Endothelial cell of umbilical vein (primary cell): ENCODE results near the gene CCND3. TPM values are rescaled to one million over a fixed set of nuclear protein-coding genes. Genes with fewer than 3 reads are reported as not detected.

ENCODE experiments used
- BruUV-seq: library from RNA; stranded (reverse); fragments of 400-500 nt; replicated peaks from 2 replicates; lab custom pipeline; 2021; lab: Mats Ljungman, UMichigan
- CTCF ChIA-PET: fragments of 300-600, 350-600 bp; sonication (Branson Sonifier 250); formaldehyde crosslinking; loops from one replicate; lab custom pipeline; 2021; ENCODE audit warnings: antibody characterized with exemption, inconsistent platforms; lab: Charles Lee
- POLR2A ChIA-PET: fragments of 300-600, 350-600 bp; sonication (Branson Sonifier 250); formaldehyde crosslinking; loops from one replicate; lab custom pipeline; 2021; ENCODE audit warnings: antibody characterized with exemption, inconsistent platforms; lab: Charles Lee
- DNase-seq: peaks from one replicate; pipeline ENCODE4 v3.0.0-alpha.2; 2011; ENCODE audit warnings: low read depth, low spot score
- FAIRE-seq: peaks from 2 replicates; lab custom pipeline; 2011; peaks lifted over from hg19 to GRCh38; lab: Jason Lieb, UNC
- H2AFZ ChIP-seq: 2 replicates; pipeline ENCODE4 v1.6.0; 2012; ENCODE audit warnings: low read depth, low read length, control low read depth, inconsistent platforms
- H3K27ac ChIP-seq: 2 replicates; pipeline ENCODE4 v1.5.1; 2011; ENCODE audit warnings: low read depth, mild to moderate bottlenecking, control low read depth, low read length, moderate library complexity; ENCODE audit not compliant: insufficient read depth
- H3K27me3 ChIP-seq, 2 experiments: 2 replicates each; pipeline versions ENCODE4 v1.6.0 to v1.6.1; 2011; ENCODE audit warnings: low read length in 2 of 2, mixed read lengths in 1 of 2; ENCODE audit not compliant: control insufficient read depth in 2 of 2, insufficient read depth in 2 of 2
- H3K36me3 ChIP-seq, 2 experiments: 2 replicates in 1 of 2; 3 replicates in 1 of 2; pipeline ENCODE4 v1.5.1; 2011; ENCODE audit warnings: low read length in 2 of 2, mild to moderate bottlenecking in 1 of 2, moderate library complexity in 1 of 2; ENCODE audit not compliant: control insufficient read depth in 2 of 2, insufficient read depth in 2 of 2; ENCODE audit errors: extremely low read depth in 1 of 2
- H3K4me1 ChIP-seq: 3 replicates; pipeline ENCODE4 v1.5.1; 2011; ENCODE audit warnings: mild to moderate bottlenecking, low read length; ENCODE audit not compliant: control insufficient read depth, insufficient read depth; ENCODE audit errors: extremely low read depth
- H3K4me2 ChIP-seq: 2 replicates; pipeline ENCODE4 v1.6.1; 2011; ENCODE audit warnings: low read length, control low read depth, mixed read lengths; ENCODE audit not compliant: insufficient read depth
- H3K4me3 ChIP-seq, 3 experiments: fragments of 200-600 bp in 1 of 3; sonication (generic), shearing (Covaris generic) in 1 of 3; replicated peaks in 1 of 3; 2 replicates each; pipeline ENCODE4 v1.5.1; 2011 to 2016; ENCODE audit warnings: control low read depth in 3 of 3, low read length in 3 of 3, mild to moderate bottlenecking in 2 of 3, inconsistent platforms in 1 of 3, low read depth in 1 of 3, moderate library complexity in 1 of 3; ENCODE audit not compliant: insufficient read depth in 1 of 3
- H3K79me2 ChIP-seq: 2 replicates; pipeline ENCODE4 v1.6.0; 2012; ENCODE audit warnings: low read length, inconsistent platforms; ENCODE audit not compliant: control insufficient read depth, insufficient read depth
- H3K9ac ChIP-seq: replicated peaks from 2 replicates; pipeline ENCODE3; 2011; ENCODE audit warnings: low read length, control low read depth; ENCODE audit not compliant: insufficient read depth; ENCODE audit errors: extremely low read depth
- H3K9me1 ChIP-seq: replicated peaks from 3 replicates; pipeline ENCODE4 v1.6.0; 2011; ENCODE audit warnings: mild to moderate bottlenecking, low read length; ENCODE audit not compliant: control insufficient read depth, insufficient read depth; ENCODE audit errors: extremely low read depth
- H3K9me3 ChIP-seq: replicated peaks from 2 replicates; pipeline ENCODE4 v1.5.1; 2012; ENCODE audit warnings: low read length, inconsistent platforms; ENCODE audit not compliant: control insufficient read depth, insufficient read depth
- H4K20me1 ChIP-seq: replicated peaks from 2 replicates; pipeline ENCODE3; 2011; ENCODE audit warnings: mild to moderate bottlenecking, low read length; ENCODE audit not compliant: control insufficient read depth, insufficient read depth; ENCODE audit errors: extremely low read depth
- EZH2 ChIP-seq: IDR thresholded peaks from 2 replicates; pipeline ENCODE4 v1.6.1; 2012; ENCODE audit warnings: borderline replicate concordance, low read depth, mild to moderate bottlenecking, moderate library complexity, low read length, inconsistent platforms; ENCODE audit not compliant: severe bottlenecking
- FOS ChIP-seq: IDR thresholded peaks from 2 replicates; pipeline ENCODE4 v1.6.1; 2011; ENCODE audit warnings: mild to moderate bottlenecking, low read length, moderate library complexity, borderline replicate concordance; ENCODE audit not compliant: insufficient read depth
- GATA2 ChIP-seq: IDR thresholded peaks from 2 replicates; pipeline ENCODE4 v1.7.0; 2011; ENCODE audit warnings: low read depth, mild to moderate bottlenecking, moderate library complexity, mixed read lengths, low read length; ENCODE audit not compliant: insufficient read length, insufficient read depth
- JUN ChIP-seq: IDR thresholded peaks from 2 replicates; pipeline ENCODE4 v1.6.1; 2011; ENCODE audit warnings: borderline replicate concordance, low read depth; ENCODE audit not compliant: insufficient read length, insufficient read depth
- MAX ChIP-seq: IDR thresholded peaks from 2 replicates; pipeline ENCODE4 v1.6.1; 2011; ENCODE audit not compliant: insufficient read depth, insufficient read length
- MYC ChIP-seq: IDR thresholded peaks from one replicate; pipeline ENCODE4 v1.6.1; 2011; ENCODE audit warnings: mild to moderate bottlenecking, low read depth, low read length
- POLR2A ChIP-seq: IDR thresholded peaks from 2 replicates; pipeline ENCODE4 v1.6.1; 2012; ENCODE audit warnings: low read depth, mild to moderate bottlenecking, control low read depth, low read length
- POLR2AphosphoS5 ChIP-seq: IDR thresholded peaks from 2 replicates; pipeline ENCODE4 v1.6.1; 2012; ENCODE audit warnings: low read depth, mild to moderate bottlenecking, control low read depth, low read length, moderate library complexity; ENCODE audit not compliant: insufficient read depth
- dilution Hi-C: fragments of 300-500 bp; cut with MboI; formaldehyde crosslinking; loops from one replicate; pipeline ENCODE4 v1.15.0; 2019; ENCODE audit warnings: low sequenced_read_pairs; ENCODE audit not compliant: extremely low pct_ligation_motif_present
- intact Hi-C: fragments of 100-400 bp; cut with micrococcal nuclease; formaldehyde crosslinking; loops from one replicate; pipeline ENCODE4 v1.10.0; 2022
- polyA plus RNA-seq, 4 experiments: library from polyadenylated mRNA; depleted of rRNA in 3 of 4; stranded (reverse) in 3 of 4; unstranded in 1 of 4; fragments of >200 nt; gene quantifications; 2 replicates each; pipeline versions ENCODE4 v1.2.1 to v1.2.3, GENCODE V29; 2011 to 2012; ENCODE audit warnings: missing spikeins in 1 of 4
- total RNA-seq: library from RNA; stranded (reverse); gene quantifications from 2 replicates; pipeline ENCODE4 v1.2.3, GENCODE V29; 2021
- TF ChIP-seq, protein P1 (sequence below), 2 donors: IDR thresholded peaks; 1 replicate in 1 of 2; 2 replicates in 1 of 2; pipeline ENCODE4 v1.5.1; 2011; ENCODE audit warnings: low read length in 2 of 2, mild to moderate bottlenecking in 2 of 2, moderate library complexity in 2 of 2, control low read depth in 1 of 2, inconsistent platforms in 1 of 2, low read depth in 1 of 2; ENCODE audit not compliant: insufficient read depth in 1 of 2; ENCODE audit errors: extremely low read depth in 1 of 2

The CCND3 gene
- total and polyA plus RNA-seq, 2 donors (not counting 3 experiments of a cell fraction or from before 2014, with no cell fraction given) = 87.5 to 98.7 TPM

DNA sequence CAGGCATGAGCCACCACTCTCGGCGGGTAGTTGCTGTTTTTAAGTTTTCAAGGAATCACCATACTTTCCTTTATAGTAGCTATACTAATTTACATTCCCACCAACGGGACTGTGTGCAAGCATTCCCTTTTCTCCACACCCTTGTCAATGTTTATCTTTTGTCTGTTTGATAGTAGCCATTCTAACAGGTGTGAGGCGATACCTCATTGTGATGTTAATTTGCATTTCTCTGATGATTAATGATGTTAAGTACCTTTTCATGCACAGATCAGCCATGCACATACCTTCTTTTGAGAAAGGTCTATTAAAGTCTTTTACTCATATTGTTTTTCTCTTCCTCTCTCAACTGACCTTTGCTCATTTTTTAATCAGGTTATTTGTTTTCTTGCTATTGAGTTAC, 43.0 kb upstream of the CCND3 start:
- no peaks in the 10 kb centered on the region for H4K20me1 ChIP-seq
- intact Hi-C loops (no loop called here), dilution Hi-C loops (no loop called here)
- no peaks in the 10 kb centered on the region for H3K9me3 ChIP-seq
- H3K79me2 ChIP-seq = no peaks in the 10 kb centered on the region
- FAIRE-seq = no peak
- TF ChIP-seq POLR2A = no peak
- no peak for TF ChIP-seq POLR2AphosphoS5
- TF ChIP-seq MYC = no peak
- TF ChIP-seq EZH2 = no peak
- TF ChIP-seq GATA2 = no peak
- no peak for TF ChIP-seq JUN
- TF ChIP-seq MAX = no peak
- TF ChIP-seq, protein P1, sequence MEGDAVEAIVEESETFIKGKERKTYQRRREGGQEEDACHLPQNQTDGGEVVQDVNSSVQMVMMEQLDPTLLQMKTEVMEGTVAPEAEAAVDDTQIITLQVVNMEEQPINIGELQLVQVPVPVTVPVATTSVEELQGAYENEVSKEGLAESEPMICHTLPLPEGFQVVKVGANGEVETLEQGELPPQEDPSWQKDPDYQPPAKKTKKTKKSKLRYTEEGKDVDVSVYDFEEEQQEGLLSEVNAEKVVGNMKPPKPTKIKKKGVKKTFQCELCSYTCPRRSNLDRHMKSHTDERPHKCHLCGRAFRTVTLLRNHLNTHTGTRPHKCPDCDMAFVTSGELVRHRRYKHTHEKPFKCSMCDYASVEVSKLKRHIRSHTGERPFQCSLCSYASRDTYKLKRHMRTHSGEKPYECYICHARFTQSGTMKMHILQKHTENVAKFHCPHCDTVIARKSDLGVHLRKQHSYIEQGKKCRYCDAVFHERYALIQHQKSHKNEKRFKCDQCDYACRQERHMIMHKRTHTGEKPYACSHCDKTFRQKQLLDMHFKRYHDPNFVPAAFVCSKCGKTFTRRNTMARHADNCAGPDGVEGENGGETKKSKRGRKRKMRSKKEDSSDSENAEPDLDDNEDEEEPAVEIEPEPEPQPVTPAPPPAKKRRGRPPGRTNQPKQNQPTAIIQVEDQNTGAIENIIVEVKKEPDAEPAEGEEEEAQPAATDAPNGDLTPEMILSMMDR (IDR thresholded peaks at IDR 0.05; ENCODE audit: extremely low read depth in 1 of 2, insufficient read depth in 1 of 2, low read depth in 1 of 2, low read length in 2 of 2) = no peak
- TF ChIP-seq FOS = no peak
- no peaks in the 10 kb centered on the region for H3K4me1 ChIP-seq
- DNase-seq = no peak
- no peaks in the 10 kb centered on the region for H3K27me3 ChIP-seq
- H3K36me3 ChIP-seq = no peaks in the 10 kb centered on the region
- no peak overlapping the region for H3K4me2 ChIP-seq
- no peak overlapping the region for H2AFZ ChIP-seq
- H3K4me3 ChIP-seq = no peak overlapping the region
- CTCF ChIA-PET = no interaction called here
- H3K27ac ChIP-seq = no peak overlapping the region
- BruUV-seq = no TSS peak
- H3K9me1 ChIP-seq = no peaks in the 10 kb centered on the region
- POLR2A ChIA-PET = no interaction called here
- H3K9ac ChIP-seq = no peak overlapping the region
